ENCODE measurements around the gene UBR3.

DNA sequence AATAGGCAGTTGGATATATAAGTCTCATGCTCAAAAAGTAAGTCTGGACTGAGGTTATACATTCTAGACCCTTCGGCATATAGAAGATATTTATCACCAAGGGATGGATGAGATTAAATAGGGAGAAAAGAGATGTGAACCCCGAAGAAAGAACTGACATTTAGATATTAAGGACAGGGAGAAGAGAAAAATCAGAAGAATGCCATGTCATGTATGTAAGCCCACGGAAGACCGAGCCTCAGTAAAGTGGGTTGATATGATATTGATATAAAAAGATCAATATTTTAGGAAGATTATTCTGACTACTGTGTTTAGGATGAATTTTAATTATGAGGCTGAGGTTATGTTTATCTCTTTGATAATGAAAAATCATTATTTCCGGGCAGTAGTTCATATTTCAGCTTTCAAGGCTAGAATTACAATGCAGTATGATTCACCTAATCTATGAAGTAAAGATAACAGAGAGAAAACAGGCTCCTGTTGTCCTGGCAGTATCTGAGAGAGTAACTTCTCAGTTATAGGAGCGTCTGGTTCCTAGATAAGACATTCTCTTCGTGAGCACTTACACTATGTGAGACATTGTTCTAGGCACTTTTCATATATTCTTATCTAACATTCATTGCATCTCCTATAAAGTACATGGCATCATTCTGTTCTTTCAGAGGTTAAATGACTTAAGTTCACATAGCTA, 83.0 kb downstream of the UBR3 start:
- TF ChIP-seq GATA2 (IDR thresholded peaks at IDR 0.05; ENCODE audit: low read depth, low read length) (no peak), GATA3 (IDR thresholded peaks at IDR 0.05; ENCODE audit: low read depth, low read length) (no peak)

All from SH-SY5Y (cell line).